ENCODE results near the gene PAIP2.
"Not testable (repeated sequence)": the region's sequence is repeated elsewhere in the genome, so short reads cannot be mapped to it uniquely, and the experiment has no call there.

The PAIP2 gene

DNA sequence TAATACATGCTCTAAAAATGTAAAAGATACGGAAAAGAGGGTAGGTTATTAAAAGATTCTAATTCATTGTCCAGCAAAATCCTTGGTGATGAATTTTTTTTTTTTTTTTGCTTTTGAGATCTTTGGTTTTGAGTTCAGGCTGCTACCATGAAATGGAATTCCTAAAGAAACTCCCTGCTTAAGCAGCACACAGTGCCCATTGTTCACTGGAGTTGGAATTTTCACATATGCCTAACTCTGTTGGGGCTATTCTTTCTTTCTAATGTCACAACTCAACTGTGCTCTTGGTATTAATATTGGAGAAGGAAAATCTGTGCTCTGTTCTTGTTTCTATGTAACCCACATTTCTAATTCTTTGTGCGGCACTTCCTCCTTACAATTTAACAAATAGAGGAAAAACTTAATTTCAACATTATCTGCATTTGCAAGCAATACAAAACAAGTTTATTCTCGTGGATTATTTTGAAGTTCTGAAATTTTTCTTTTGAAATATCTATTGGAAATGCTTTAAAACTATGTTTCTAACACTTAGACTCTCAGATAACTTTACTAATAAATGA, 26.5 kb upstream of the PAIP2 start:
- no peak for DNase-seq (ENCODE audit: low spot score)

DNA sequence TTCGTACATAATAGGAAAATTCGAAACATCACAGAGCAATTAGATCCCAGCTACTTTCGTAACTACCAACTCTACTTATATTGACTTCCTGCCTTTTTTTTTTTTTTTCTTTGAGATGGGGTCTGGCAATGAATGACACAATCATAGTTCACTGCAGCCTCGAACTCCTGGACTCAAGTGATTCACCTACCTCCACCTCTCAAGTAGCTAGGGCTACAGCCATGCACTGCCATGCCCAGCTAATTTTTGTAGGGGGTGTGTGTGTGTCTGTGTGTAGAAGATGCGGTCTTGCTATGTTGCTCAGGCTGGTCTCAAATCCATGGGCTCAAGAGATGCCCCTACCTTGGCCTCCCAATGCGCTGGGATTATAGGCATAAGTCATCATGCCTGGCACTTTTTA, 5.8 kb upstream of the PAIP2 start:
- no peak for DNase-seq (ENCODE audit: low spot score)

DNA sequence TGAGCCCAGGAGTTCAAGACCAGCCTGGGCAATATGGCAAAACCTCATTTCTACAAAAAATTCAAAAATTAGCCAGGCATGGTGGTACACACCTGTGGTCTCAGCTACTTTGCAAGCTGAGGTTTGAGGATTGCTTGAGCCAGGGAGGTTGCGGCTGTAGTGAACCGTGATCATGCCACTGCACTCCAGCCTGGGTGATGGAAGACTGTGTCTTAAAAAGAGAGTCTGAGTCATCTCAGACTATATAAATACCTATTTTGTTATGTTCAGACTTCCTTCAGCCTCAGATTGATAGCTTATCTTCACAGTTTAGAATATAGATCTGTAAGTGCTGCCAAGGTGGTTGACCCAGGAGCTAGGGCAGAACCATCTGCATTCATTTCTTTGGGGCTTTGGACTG, 1.6 kb upstream of the PAIP2 start:
- no peak for DNase-seq (ENCODE audit: low spot score)

DNA sequence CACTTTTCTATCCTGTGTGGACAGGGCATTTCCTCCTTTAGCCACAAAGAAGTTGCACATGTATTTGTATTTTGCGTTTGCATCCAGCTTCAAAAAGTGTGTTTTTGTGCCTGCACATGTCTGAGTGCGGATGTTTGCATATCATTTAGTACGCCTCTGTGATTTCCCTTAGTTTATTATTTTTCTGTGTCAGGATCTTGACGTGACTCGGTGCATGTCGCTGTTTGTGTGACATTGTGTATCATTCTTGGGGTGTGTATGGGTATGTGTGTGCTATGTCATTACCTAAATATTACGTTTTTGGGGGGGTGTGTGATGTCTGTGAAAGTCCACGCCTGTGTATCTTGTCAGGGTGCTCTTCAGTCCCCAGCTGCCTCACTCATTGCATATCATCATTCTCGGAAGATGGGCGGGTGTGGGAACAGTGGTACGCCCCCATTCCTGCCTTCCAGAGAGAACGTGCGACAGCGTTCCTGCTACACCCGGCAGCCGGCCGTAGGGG, 416 bp upstream of the PAIP2 start:
- DNase-seq (ENCODE audit: low spot score), result no peak

DNA sequence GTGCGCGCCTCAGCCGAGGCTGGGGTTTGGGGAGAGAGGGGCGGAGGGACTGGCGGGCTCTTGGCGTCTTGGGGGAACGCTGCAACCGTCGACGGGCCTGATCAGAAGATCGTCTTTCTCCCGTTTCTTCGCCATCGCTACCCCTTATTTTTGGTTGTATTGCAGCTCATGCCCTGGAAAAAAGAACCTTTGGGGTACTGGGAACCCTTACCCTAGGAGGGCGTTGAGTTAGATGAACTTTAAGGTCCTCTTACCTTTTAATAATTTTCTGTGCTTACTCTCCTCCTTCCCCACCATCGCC, 719 bp downstream of the PAIP2 start:
- no peak for DNase-seq (ENCODE audit: low spot score)

DNA sequence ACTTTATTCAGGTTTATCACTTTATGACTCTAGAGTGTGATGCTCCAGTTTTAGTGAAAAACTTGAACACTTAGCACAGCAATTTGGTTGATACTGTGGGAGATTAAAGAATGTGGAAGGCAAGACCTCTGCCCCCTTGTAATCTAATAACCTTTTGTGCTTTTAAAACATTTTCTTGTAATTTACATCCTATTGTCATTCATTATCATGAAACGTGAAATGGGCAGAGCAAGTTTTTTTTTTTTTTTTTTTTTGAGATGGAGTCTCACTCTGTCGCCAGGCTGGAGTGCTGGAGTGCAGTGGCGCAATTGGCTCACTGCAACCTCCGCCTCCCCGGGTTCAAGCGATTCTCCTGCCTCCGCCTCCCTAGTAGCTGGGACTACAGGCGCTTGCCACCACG, 1.8 kb downstream of the PAIP2 start:
- DNase-seq (ENCODE audit: low spot score), result no peak

DNA sequence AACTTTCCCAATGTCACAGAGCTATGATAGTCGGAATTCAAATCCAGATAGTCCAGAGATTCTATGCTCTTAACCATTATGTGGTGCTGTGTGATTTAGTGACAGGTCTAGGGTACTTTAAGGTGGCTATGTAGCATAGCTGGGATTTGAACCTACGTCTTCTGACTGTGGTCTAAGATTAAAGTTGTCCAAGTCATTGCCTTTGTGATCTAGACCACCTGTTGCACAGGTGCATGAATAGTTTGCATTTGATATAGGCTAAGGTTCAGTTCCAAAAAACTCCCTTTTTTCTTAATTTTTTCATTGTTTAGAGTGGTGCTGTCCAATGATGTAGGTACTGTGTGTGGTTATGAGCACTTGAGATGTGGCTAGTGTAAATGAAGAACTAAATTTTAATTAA, 2.5 kb downstream of the PAIP2 start:
- no peak for DNase-seq (ENCODE audit: low spot score)

DNA sequence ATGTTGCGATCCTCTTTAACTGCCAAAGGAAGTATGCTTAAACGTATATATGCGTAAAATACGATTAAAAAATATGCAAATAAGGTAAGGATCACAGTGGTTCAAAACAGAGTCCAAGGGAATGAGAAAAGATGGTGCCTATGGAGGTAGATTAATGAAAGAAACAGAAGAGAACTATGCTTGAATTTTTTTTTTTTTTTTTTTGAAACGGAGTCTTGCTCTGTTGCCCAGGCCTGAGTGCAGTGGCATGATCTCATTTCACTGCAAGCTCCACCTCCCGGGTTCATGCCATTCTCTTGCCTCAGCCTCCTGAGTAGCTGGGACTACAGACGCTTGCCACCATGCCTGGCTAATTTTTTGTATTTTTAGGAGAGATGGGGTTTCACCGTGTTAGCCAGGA, 3.8 kb downstream of the PAIP2 start:
- not testable (repeated sequence) for DNase-seq (ENCODE audit: low spot score)

DNA sequence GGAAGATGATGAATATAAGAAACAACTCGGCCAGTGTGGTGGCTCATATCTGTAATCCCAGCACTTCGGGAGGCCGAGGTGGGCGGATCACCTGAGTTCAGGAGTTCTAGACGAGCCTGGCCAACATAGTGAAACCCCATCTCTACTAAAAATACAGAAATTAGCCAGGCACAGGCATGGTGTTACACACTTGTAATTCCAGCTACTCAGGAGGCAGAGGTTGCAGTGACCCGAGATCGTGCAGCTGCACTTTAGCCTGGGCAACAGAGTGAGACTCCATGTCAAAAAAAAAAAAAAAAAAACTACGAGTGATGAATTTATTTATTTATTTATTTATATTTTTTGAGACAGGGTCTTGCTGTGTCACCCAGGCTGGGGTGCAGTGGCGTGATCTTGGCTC, 6.2 kb downstream of the PAIP2 start:
- not testable (repeated sequence) for DNase-seq (ENCODE audit: low spot score)

DNA sequence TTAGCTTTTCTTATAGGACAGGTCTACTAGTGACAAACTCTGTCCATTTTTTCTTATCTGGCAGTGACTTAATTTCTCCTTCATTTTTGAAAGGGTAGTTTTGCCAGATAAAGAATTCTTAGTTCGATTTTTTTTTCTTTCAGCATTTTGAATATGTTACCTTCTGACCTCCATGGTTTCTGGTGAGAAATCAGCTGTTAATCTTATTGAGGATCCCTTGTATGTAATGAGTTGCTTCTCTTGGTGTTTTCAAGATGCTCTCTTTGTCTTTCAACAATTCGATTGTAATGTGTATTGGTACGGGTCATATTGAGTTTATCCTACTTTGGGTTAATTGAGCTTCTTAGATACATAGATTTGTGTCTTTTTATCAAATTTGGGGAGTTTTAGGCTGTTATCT, 12.5 kb downstream of the PAIP2 start:
- DNase-seq (ENCODE audit: low spot score), result no peak

DNA sequence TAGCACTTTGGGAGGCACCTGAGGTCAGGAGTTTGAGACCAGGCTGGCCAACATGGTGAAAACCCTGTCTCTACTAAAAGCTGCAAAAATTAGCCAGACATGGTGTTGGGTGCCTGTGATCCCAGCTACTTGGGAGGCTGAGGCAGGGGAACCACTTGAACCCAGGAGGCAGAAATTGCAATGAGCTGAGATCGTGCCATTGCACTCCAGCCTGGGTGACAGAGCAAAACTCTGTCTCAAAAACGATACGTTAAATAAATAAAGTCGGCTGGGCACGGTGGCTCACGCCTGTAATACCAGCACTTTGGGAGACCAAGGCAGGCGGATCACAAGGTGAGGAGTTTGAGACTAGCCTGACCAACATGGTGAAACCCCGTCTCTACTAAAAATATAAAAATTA, 14.2 kb downstream of the PAIP2 start:
- DNase-seq (ENCODE audit: low spot score), result not testable (repeated sequence)

DNA sequence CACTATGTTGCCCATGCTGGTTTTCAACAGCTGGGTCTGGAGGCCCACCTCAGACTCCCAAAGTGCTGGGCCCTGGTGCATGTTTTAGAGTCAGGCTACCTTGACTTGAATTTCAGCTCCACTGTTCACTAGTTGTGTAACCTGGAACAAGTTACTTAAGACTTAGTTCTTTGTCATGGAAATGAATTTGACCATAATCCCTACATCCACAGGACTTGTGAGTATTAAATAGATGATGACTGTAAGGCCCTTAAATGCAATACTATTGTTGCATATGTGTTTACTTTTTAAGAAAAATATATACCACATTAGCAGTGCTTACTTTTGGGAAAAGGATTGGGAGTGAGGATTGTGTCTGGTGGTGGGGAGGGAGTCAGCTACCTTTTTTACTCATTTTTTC, 16.4 kb downstream of the PAIP2 start:
- no peak for DNase-seq (ENCODE audit: low spot score)

DNA sequence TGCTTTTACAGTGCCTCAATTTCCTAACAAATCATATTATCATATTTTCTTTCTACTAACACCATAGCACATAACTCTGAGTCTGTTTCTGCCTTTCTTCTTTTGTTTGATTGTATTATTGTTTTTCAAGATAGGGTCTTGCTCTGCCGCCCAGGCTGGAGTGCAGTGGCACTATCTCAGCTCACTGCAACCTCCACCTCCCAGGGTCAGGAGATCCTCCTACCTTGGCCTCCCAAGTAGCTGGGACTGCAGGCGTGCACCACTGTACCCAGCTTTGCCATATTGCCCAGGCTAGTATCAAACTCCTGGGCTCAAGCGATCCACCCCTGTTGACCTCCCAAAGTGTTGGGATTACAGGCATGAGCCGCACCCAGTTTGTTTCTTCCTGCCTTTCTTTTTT, 18.7 kb downstream of the PAIP2 start:
- no peak for DNase-seq (ENCODE audit: low spot score)

DNA sequence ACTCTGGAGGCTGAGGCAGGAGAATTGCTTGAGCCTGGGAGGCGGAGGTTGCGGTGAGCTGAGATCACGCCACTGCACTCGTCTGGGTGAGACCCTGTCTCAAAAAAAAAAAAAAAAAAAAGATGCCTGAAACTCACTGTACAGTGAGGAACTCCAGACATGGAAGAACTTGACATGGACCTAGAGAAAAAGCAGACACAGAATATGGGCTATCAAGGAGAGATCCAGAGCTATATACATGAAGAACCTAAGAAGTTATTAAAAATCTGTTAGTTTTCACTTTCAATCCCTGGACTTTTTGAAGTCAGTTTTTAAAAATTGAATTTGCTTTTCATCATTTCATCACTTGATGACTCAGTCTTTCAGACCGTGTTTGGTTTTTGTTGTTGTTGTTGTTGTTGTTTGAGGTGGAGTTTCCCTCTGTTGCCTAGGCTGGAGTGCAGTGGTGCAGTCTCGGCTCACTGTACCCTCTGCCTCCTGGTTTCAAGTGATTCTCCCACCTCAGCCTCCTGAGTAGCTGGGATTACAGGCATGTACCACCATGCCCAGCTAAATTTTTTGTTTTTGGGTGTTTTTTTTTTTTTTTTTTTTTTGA, 20.3 kb downstream of the PAIP2 start:
- DNase-seq (ENCODE audit: low spot score), result no peak

DNA sequence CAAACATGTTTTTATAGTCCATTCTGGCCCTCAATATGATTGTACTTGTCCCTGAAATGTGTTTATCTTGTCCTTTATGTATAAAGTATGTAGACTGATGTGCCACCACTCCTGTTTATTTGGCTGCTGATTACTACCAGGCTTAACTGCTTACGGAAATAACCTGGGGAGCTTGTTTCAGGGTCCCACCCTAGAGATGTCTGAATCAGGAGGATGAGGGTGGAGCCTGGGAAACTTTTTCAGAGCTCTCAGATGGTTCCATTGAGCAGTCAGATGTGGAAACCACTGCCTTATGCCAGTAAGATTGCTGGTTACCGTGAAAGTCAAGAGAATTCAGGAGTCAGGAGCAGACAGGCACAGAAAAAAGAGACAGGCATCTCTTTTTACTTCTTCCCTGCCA, 22.3 kb downstream of the PAIP2 start:
- DNase-seq (ENCODE audit: low spot score), result no peak

DNA sequence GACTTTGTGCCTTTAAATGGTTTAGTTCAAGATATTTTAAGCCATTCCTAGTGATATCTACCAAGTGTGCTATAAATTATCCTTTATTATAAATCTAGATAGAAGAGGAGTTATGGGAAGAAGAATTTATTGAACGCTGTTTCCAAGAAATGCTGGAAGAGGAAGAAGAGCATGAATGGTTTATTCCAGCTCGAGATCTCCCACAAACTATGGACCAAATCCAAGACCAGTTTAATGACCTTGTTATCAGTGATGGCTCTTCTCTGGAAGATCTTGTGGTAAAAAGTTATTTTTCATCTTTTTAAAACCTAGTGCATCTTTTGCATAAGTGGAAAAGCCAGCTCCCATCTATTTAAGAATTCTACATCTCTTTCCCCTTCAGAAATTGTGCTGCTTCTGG, 22.8 kb downstream of the PAIP2 start:
- DNase-seq (ENCODE audit: low spot score), result no peak

DNA sequence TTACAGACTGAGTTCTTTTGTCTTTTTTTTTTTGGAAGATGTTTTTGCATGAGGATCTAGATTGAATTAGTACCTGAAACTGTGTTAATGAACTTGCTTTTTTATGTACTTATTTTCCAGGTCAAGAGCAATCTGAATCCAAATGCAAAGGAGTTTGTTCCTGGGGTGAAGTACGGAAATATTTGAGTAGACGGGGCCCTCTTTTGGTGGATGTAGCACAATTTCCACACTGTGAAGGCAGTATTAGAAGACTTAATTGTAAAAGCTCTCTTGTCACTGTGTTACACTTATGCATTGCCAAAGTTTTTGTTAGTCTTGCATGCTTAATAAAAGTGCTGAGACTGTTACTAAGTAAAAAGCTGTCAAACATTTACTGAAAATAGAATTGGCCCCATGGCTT, 27.0 kb downstream of the PAIP2 start:
- no peak for DNase-seq (ENCODE audit: low spot score)

DNA sequence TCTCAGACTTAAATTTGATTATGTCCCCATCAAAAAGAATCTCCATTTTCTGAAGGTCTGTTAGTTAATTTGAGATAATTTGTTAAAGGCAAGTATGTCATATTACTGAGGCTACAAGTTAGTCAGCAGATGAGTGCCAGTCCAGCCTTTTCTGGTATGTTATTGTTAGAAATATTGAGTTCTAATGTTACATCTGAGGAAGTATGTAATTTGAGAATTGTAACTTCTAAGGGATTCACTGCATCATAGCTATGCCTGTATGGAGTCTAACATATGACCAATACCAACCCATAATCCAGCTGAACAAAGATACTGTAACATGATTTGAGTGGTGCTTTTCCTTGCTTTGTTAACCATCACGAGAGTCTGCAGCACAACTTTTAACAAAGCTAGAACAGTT, 27.5 kb downstream of the PAIP2 start:
- no peak for DNase-seq (ENCODE audit: low spot score)

DNA sequence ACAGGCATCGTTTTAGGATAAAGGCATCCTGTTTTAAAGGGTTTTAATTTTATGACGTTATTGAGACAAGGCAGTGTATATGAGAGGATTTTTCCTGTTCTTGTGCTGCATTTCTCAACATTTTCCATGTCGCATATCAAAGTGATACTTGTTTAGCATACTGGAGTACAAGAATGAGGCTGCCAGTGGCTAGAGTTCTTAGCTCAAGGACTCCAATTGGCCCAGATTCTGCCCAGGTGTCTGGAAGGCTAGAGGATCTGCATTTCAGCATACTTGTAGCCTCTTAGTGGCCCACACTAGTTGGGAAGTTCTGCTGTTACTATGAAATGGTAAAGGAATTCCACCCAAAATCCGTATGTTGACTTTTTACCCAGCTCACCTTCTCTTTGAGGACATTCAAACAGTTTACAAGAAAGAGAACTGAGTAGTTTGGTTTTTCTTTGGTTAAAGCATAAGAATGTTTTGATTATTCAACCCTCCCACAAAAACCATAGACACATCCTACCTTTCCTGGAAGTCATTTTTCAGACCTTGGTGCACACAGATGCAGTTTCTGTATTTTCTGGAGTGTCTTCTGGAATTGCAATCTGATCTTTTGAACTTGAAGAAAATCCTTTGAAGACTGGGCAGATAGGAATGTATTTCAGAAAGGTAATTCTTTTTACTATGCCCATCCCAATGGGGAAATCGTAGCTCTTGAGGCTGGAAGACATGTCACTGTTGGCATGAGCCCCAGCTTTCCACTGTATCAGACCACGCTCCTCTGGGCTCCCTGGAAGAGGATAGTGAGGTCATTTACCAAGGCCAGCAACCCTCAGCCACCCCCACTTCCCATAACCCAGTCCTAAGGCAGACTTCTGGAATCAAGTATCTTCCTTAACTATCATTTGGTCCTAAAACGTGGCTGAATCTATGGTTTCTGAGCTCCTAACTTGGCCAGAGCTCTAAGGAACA, 30.1 kb downstream of the PAIP2 start:
- DNase-seq (ENCODE audit: low spot score), result no peak

DNA sequence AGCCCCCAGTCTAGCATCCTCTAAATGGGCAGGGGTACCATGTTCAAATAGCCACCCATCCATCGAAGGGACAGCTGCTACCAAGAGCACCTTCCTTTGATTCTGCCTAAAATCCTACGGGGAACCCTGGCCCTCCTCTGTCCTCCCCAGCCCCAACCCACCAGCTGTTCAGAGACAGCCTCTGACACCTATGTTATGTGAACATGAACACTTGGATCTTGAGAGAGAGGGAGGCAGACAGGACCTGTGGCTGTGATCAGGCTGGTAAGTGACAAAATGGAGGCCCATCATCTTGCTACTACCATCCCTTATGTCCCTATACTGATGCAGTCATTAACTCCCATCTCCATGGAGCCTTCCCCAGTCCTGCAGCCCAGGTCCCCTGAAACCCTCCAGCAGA, 33.3 kb downstream of the PAIP2 start:
- no peak for DNase-seq (ENCODE audit: low spot score)

DNA sequence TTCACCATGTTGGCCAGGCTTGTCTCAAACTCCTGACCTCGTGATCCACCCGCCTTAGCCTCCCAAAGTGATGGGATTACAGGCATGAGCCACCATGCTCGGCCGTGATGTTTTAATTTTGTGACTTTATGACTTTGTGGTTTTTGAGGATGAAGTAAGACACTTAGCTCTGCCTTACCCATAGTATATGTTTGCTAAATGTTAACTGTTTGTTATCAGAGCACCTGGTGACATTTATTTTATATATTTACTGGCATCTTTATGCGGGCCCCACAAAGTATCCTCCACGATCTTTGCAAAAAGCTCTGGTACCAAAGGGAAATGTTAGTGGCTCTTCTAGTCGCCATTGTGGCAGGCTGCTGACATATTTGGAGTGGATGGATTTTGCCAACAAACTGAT, 34.7 kb downstream of the PAIP2 start:
- DNase-seq (ENCODE audit: low spot score), result no peak

DNA sequence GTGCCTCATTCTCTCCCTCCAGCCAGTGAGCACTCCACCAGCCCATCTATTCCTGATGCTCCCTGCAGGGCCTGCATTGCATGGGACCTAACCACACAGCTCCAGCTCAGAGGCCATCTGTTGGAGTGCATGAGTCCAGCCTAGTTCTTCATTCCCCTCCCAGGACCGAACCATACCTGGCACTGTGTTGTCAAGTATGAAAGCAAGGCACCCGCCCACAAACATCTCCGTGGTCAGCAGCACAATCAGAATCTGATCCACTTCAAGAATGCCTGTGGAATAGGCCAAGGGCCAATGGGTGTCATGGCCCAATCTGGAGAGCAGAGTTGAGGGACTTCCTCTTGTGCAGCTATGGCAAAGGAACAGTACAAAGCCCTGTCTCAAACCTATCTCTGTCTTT, 35.6 kb downstream of the PAIP2 start:
- no peak for DNase-seq (ENCODE audit: low spot score)

DNA sequence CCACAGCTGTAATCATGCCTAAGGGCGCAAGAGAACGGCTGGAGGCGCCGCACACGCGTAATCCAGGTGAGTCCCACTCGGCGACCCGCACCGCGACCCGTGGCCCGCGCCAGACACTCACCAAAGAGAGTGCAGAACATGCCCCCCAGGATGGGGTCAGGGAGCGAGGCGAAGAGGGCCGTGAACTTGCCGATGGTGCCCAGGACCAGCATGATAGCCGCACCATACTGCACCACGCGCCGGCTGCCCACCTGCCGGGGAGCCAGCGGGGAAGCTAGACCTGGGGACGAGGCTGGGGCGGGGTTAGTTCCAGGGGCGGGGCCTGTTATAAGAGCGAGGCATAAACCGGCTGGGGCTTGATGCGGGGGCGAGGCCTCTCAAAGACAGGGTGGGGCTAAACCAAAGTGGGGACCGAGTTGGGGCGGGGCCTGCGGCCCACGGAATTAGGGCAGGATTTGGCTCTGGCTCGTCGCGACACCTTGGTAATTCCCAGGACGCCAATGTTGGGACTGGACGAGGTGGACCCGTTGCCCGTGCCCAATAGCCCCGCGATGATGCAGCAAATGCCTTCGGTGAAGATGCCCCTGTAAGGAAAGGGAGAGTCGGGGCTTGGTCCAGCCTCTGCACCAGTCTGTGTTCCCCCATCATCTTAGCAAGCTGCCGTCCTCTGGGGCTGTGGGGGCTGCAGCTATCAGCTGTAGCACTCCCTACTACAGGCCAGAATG, 36.6 kb downstream of the PAIP2 start:
- peak; percentile 77 for DNase-seq (ENCODE audit: low spot score)

All from iPS-NIHi11 (cell line).